ENCODE data around the gene ANO9. TPM values are rescaled to one million over a fixed set of nuclear protein-coding genes. Genes with fewer than 3 reads are reported as not detected.

Gene ANO9
- total RNA-seq, 1 donor from 2014 or later, result 21.6 TPM

- H3K4me3 ChIP-seq, result no peak overlapping the region
- H3K9me3 ChIP-seq, result no peaks in the 10 kb centered on the region
- DNase-seq (no peak), ATAC-seq (no peak)
- H3K27ac ChIP-seq, result no peak overlapping the region
- intact Hi-C loops (cut with DNase I), result no loop called here
- TF ChIP-seq CTCF (IDR thresholded peaks at IDR 0.05), result no peak
- H3K27me3 ChIP-seq (ENCODE audit: low read depth), result no peaks in the 10 kb centered on the region
- peaks cover 6% of the 10 kb centered on the region for H3K4me1 ChIP-seq
- H3K36me3 ChIP-seq, result peaks cover 24% of the 10 kb centered on the region
These were observed 44.4 kb upstream of the ANO9 start for GRCh38 chr11:486189-486588.

GRCh38 chr11:484616-485015, 42.8 kb upstream of the ANO9 start:
- no peak overlapping the region for H3K4me3 ChIP-seq
- peak in 1 of 2 donors; percentile 7 for ATAC-seq
- DNase-seq, result no peak
- peaks cover 6% of the 10 kb centered on the region for H3K4me1 ChIP-seq
- H3K27ac ChIP-seq, result no peak overlapping the region
- intact Hi-C loops (cut with DNase I), result no loop called here
- TF ChIP-seq CTCF (IDR thresholded peaks at IDR 0.05), result no peak
- H3K9me3 ChIP-seq, result no peaks in the 10 kb centered on the region
- H3K27me3 ChIP-seq (ENCODE audit: low read depth), result no peaks in the 10 kb centered on the region
- H3K36me3 ChIP-seq, result peaks cover 9% of the 10 kb centered on the region

- no peaks in the 10 kb centered on the region for H3K36me3 ChIP-seq
- ATAC-seq, result no peak
- intact Hi-C loops (cut with DNase I), result no loop called here
- no peak overlapping the region for H3K27ac ChIP-seq
- no peak for TF ChIP-seq CTCF (IDR thresholded peaks at IDR 0.05)
- no peak overlapping the region for H3K4me3 ChIP-seq
- peaks cover 6% of the 10 kb centered on the region for H3K4me1 ChIP-seq
- H3K27me3 ChIP-seq (ENCODE audit: low read depth), result no peaks in the 10 kb centered on the region
- H3K9me3 ChIP-seq, result no peaks in the 10 kb centered on the region
- no peak for DNase-seq
These were observed 37.5 kb upstream of the ANO9 start for GRCh38 chr11:479311-479710.

GRCh38 chr11:477052-477715, 35.4 kb upstream of the ANO9 start:
- DNase-seq (no peak), ATAC-seq (no peak)
- no peaks in the 10 kb centered on the region for H3K9me3 ChIP-seq
- no peak for TF ChIP-seq CTCF (IDR thresholded peaks at IDR 0.05)
- intact Hi-C loops (cut with DNase I), result no loop called here
- H3K4me1 ChIP-seq, result no peaks in the 10 kb centered on the region
- H3K4me3 ChIP-seq, result no peak overlapping the region
- no peak overlapping the region for H3K27ac ChIP-seq
- H3K36me3 ChIP-seq, result no peaks in the 10 kb centered on the region
- H3K27me3 ChIP-seq (ENCODE audit: low read depth), result no peaks in the 10 kb centered on the region

GRCh38 chr11:476416-476815, 34.6 kb upstream of the ANO9 start:
- ATAC-seq (no peak), DNase-seq (no peak)
- H3K27ac ChIP-seq, result no peak overlapping the region
- no peaks in the 10 kb centered on the region for H3K36me3 ChIP-seq
- H3K4me1 ChIP-seq, result no peaks in the 10 kb centered on the region
- intact Hi-C loops (cut with DNase I), result no loop called here
- TF ChIP-seq CTCF (IDR thresholded peaks at IDR 0.05), result no peak
- no peaks in the 10 kb centered on the region for H3K27me3 ChIP-seq (ENCODE audit: low read depth)
- H3K4me3 ChIP-seq, result no peak overlapping the region
- H3K9me3 ChIP-seq, result no peaks in the 10 kb centered on the region
